ENCODE data around the gene ROR2. TPM values are rescaled to one million over a fixed set of nuclear protein-coding genes. Genes with fewer than 3 reads are reported as not detected.

ROR2 gene
- total RNA-seq, 2 donors from 2014 or later: 0.21 to 0.68 TPM

- Histone ChIP-seq H3K27me3 (replicated peaks; ENCODE audit: insufficient read depth) (no peaks in the 10 kb centered on the region), H3K4me1 (ENCODE audit: control insufficient read depth in 1 of 2, low read depth in 2 of 2) (no peaks in the 10 kb centered on the region), H3K9me3 (no peaks in the 10 kb centered on the region), H3K27ac (no peak overlapping the region), H3K4me3 (no peak overlapping the region), H3K36me3 (no peaks in the 10 kb centered on the region)
- TF ChIP-seq CTCF (IDR thresholded peaks at IDR 0.05): no peak
- DNase-seq (ENCODE audit: low spot score): no peak
- ATAC-seq (ENCODE audit: insufficient number of reproducible peaks, low FRiP score, low read depth): no peak
Measured at GRCh38 chr9:91655658-91656057, 294.4 kb downstream of the ROR2 start.

GRCh38 chr9:91655215-91655614 lies 294.8 kb downstream of the ROR2 start:
- Histone ChIP-seq H3K4me3 (no peak overlapping the region), H3K27ac (no peak overlapping the region), H3K9me3 (no peaks in the 10 kb centered on the region), H3K27me3 (replicated peaks; ENCODE audit: insufficient read depth) (no peaks in the 10 kb centered on the region), H3K4me1 (ENCODE audit: control insufficient read depth in 1 of 2, low read depth in 2 of 2) (no peaks in the 10 kb centered on the region), H3K36me3 (no peaks in the 10 kb centered on the region)
- ATAC-seq (ENCODE audit: insufficient number of reproducible peaks, low FRiP score, low read depth) (no peak), DNase-seq (ENCODE audit: low spot score) (no peak)
- TF ChIP-seq CTCF (IDR thresholded peaks at IDR 0.05): no peak

- Histone ChIP-seq H3K4me3 (no peak overlapping the region), H3K27me3 (replicated peaks; ENCODE audit: insufficient read depth) (no peaks in the 10 kb centered on the region), H3K36me3 (no peaks in the 10 kb centered on the region), H3K4me1 (ENCODE audit: control insufficient read depth in 1 of 2, low read depth in 2 of 2) (no peaks in the 10 kb centered on the region), H3K27ac (no peak overlapping the region), H3K9me3 (no peaks in the 10 kb centered on the region)
- no peak for ATAC-seq (ENCODE audit: insufficient number of reproducible peaks, low FRiP score, low read depth)
- no peak for TF ChIP-seq CTCF (IDR thresholded peaks at IDR 0.05)
- no peak for DNase-seq (ENCODE audit: low spot score)
Measured at GRCh38 chr9:91654527-91654926, 295.5 kb downstream of the ROR2 start.

GRCh38 chr9:91647371-91647770 lies 302.7 kb downstream of the ROR2 start:
- ATAC-seq (ENCODE audit: insufficient number of reproducible peaks, low FRiP score, low read depth) (no peak), DNase-seq (ENCODE audit: low spot score) (no peak)
- Histone ChIP-seq H3K4me1 (ENCODE audit: control insufficient read depth in 1 of 2, low read depth in 2 of 2) (no peaks in the 10 kb centered on the region), H3K27me3 (replicated peaks; ENCODE audit: insufficient read depth) (no peaks in the 10 kb centered on the region), H3K9me3 (no peaks in the 10 kb centered on the region), H3K36me3 (no peaks in the 10 kb centered on the region), H3K27ac (no peak overlapping the region), H3K4me3 (no peak overlapping the region)
- TF ChIP-seq CTCF (IDR thresholded peaks at IDR 0.05): no peak

- Histone ChIP-seq H3K27ac (no peak overlapping the region), H3K9me3 (no peaks in the 10 kb centered on the region), H3K36me3 (no peaks in the 10 kb centered on the region), H3K4me3 (no peak overlapping the region), H3K27me3 (replicated peaks; ENCODE audit: insufficient read depth) (no peaks in the 10 kb centered on the region), H3K4me1 (ENCODE audit: control insufficient read depth in 1 of 2, low read depth in 2 of 2) (no peaks in the 10 kb centered on the region)
- TF ChIP-seq CTCF (IDR thresholded peaks at IDR 0.05): no peak
- DNase-seq (ENCODE audit: low spot score): no peak
- no peak for ATAC-seq (ENCODE audit: insufficient number of reproducible peaks, low FRiP score, low read depth)
Measured at GRCh38 chr9:91646702-91647101, 303.3 kb downstream of the ROR2 start.

Measured in thoracic aorta (tissue), 2 donors.